A549 (cell line): Measurements from ENCODE around the gene EEFSEC. TPM values are rescaled to one million over a fixed set of nuclear protein-coding genes. Genes with fewer than 3 reads are reported as not detected.
A peak's percentile ranks its signal among the peaks of the same experiment; 100 is the strongest.

Source experiments
- ATAC-seq, 2 experiments: fragments of 200-7000 bp in 1 of 2; fragments of >200 bp in 1 of 2; cut with Nextera tagmentation in 1 of 2; cut with Tn5 transposase in 1 of 2; 3 replicates each; pipeline versions ENCODE4 v1.8.0 to v1.9.1; 2018 to 2020; ENCODE audit warnings: mild to moderate bottlenecking in 1 of 2, moderate library complexity in 1 of 2
- CTCF ChIA-PET: fragments of 300-600 bp; sonication (Branson Sonifier 250); formaldehyde crosslinking; extraction: SDS; loops from one replicate; lab custom pipeline; 2021; ENCODE audit warnings: antibody characterized with exemption, inconsistent platforms; lab: Yijun Ruan, JAX
- POLR2A ChIA-PET: fragments of 350-600 bp; formaldehyde crosslinking; extraction: SDS; loops from one replicate; lab custom pipeline; 2021; ENCODE audit warnings: antibody characterized with exemption, inconsistent platforms; lab: Yijun Ruan, JAX
- DNase-seq, 2 experiments: peaks; one replicate each; pipeline versions ENCODE4 v3.0.0 to v3.0.0-alpha.2; 2011 to 2016; ENCODE audit warnings: low read depth in 1 of 2, low spot score in 1 of 2
- FAIRE-seq: peaks from 2 replicates; lab custom pipeline; 2011; peaks lifted over from hg19 to GRCh38; lab: Jason Lieb, UNC
- H3K27ac ChIP-seq, 2 experiments: fragments of >200 bp; sonication (Bioruptor Twin); formaldehyde crosslinking; 3 replicates each; pipeline ENCODE4 v1.5.1; 2016 to 2017
- H3K4me1 ChIP-seq: fragments of >200 bp; sonication (Bioruptor Twin); formaldehyde crosslinking; 3 replicates; pipeline ENCODE4 v1.6.1; 2016
- H3K4me2 ChIP-seq: fragments of >200 bp; sonication (Bioruptor Twin); formaldehyde crosslinking; 3 replicates; pipeline ENCODE4 v1.6.1; 2016
- H3K4me3 ChIP-seq: fragments of >200 bp; sonication (Bioruptor Twin); formaldehyde crosslinking; 3 replicates; pipeline ENCODE4 v1.5.1; 2016
- H3K9me3 ChIP-seq: fragments of >200 bp; sonication (Bioruptor Twin); formaldehyde crosslinking; 3 replicates; pipeline ENCODE4 v1.6.1; 2016
- BCL3 ChIP-seq: fragments of >200 bp; sonication (Bioruptor Twin); formaldehyde crosslinking; IDR thresholded peaks from 3 replicates; pipeline ENCODE4 v1.6.1; 2016
- EHMT2 ChIP-seq: fragments of 200-600 bp; sonication (generic); IDR thresholded peaks from 2 replicates; pipeline ENCODE4 v1.6.1; 2016; ENCODE audit warnings: antibody characterized with exemption, low read depth, mild to moderate bottlenecking, moderate library complexity
- ELK1 ChIP-seq: fragments of 150-350 bp; IDR thresholded peaks from 2 replicates; pipeline ENCODE4 v1.6.1; 2014; ENCODE audit warnings: low read depth, mild to moderate bottlenecking, low read length
- EP300 ChIP-seq, 2 experiments: fragments of >200 bp; sonication (Bioruptor Twin); formaldehyde crosslinking; IDR thresholded peaks; 2 replicates in 1 of 2; 3 replicates in 1 of 2; pipeline ENCODE4 v1.6.1; 2016 to 2017
- FOSL2 ChIP-seq, 2 experiments: fragments of 450-650 bp in 1 of 2; fragments of >200 bp in 1 of 2; sonication (Bioruptor Twin) in 1 of 2; formaldehyde crosslinking; IDR thresholded peaks; 2 replicates each; pipeline versions ENCODE4 v1.5.0 to v1.6.1; 2016 to 2020; ENCODE audit warnings: mild to moderate bottlenecking in 1 of 2, moderate library complexity in 1 of 2
- HDAC2 ChIP-seq: fragments of 200-600 bp; sonication (generic); IDR thresholded peaks from 2 replicates; pipeline ENCODE4 v1.6.1; 2016
- HMGXB4 ChIP-seq: fragments of 250-450 bp; sonication (Bioruptor Pico); IDR thresholded peaks from 2 replicates; pipeline ENCODE4 v1.5.0; 2021; ENCODE audit warnings: mild to moderate bottlenecking, moderate library complexity, borderline replicate concordance
- HOXA7 ChIP-seq: fragments of 250-450 bp; sonication (Bioruptor Pico); IDR thresholded peaks from 2 replicates; pipeline ENCODE4 v1.5.0; 2020; ENCODE audit warnings: mild to moderate bottlenecking, moderate library complexity
- HOXB5 ChIP-seq: fragments of 250-450 bp; sonication (Bioruptor Pico); IDR thresholded peaks from 2 replicates; pipeline ENCODE4 v1.5.0; 2020; ENCODE audit warnings: mild to moderate bottlenecking, moderate library complexity
- JUNB ChIP-seq: fragments of >200 bp; sonication (Bioruptor Twin); formaldehyde crosslinking; IDR thresholded peaks from 2 replicates; pipeline ENCODE4 v1.6.1; 2016
- MAFK ChIP-seq: fragments of 450-650 bp; IDR thresholded peaks from 2 replicates; pipeline ENCODE4 v1.6.1; 2014; ENCODE audit not compliant: partially characterized antibody
- NPAS2 ChIP-seq: fragments of 250-450 bp; sonication (Bioruptor Pico); IDR thresholded peaks from 2 replicates; pipeline ENCODE4 v1.8.0; 2022; ENCODE audit warnings: mild to moderate bottlenecking, moderate library complexity, borderline replicate concordance
- NR3C1 ChIP-seq: fragments of >200 bp; sonication (Bioruptor Twin); formaldehyde crosslinking; IDR thresholded peaks from 3 replicates; pipeline ENCODE4 v1.6.1; 2017
- PBX3 ChIP-seq: IDR thresholded peaks from 2 replicates; pipeline ENCODE4 v1.6.1; 2012
- POLR2AphosphoS2 ChIP-seq: conservative IDR thresholded peaks from 2 replicates; pipeline ENCODE4 v1.6.1; 2012; ENCODE audit warnings: low read length, improper control_type of control experiment, inconsistent platforms
- REST ChIP-seq: fragments of 200-600 bp; sonication (generic); IDR thresholded peaks from 2 replicates; pipeline ENCODE4 v1.6.1; 2016; ENCODE audit warnings: antibody characterized with exemption, mild to moderate bottlenecking, moderate library complexity
- RFX5 ChIP-seq: fragments of 450-650 bp; IDR thresholded peaks from 2 replicates; pipeline ENCODE4 v1.7.1; 2014; ENCODE audit warnings: antibody characterized with exemption, mild to moderate bottlenecking, moderate library complexity
- SMC3 ChIP-seq: fragments of >200 bp; sonication (Bioruptor Twin); formaldehyde crosslinking; IDR thresholded peaks from 3 replicates; pipeline ENCODE4 v1.6.1; 2018; ENCODE audit warnings: inconsistent platforms
- SREBF2 ChIP-seq: fragments of 450-650 bp; IDR thresholded peaks from 2 replicates; pipeline ENCODE4 v1.6.1; 2014; ENCODE audit warnings: mild to moderate bottlenecking, moderate library complexity
- WGBS: methylation state at CpG from one replicate; pipeline ENCODE4 v1.1.6; 2017; ENCODE audit errors: missing lambda C conversion rate; 5-methylcytosine and 5-hydroxymethylcytosine counted together
- polyA plus RNA-seq, 4 experiments: library from polyadenylated mRNA; depleted of rRNA in 3 of 4; stranded (reverse); fragments of >200 nt; fragmentation: RNase III in 1 of 4; extraction: RNeasy Plus Mini Kit Qiagen cat#74134 plus additional on column Dnase treatment in 1 of 4; gene quantifications; 2 replicates in 3 of 4; 3 replicates in 1 of 4; pipeline ENCODE4 v1.2.3, GENCODE V29; 2011 to 2017

The EEFSEC gene
- polyA plus RNA-seq, 2 of the 4 experiments (the other 2 are of a cell fraction): 6.9 to 7.3 TPM

GRCh38 chr3:128432971-128433836, 279.9 kb downstream of the EEFSEC start:
- ChIA-PET CTCF (interaction anchor here (1.4 kb wide), 1 partner anchor 66 kb away, joined by 4 read pairs; no protein-coding TSS in a partner anchor), POLR2A (interaction anchor here (0.6 kb wide), 1 partner anchor 167 kb away, joined by 3 read pairs; no protein-coding TSS in a partner anchor)
- TF ChIP-seq SREBF2: no peak
- TF ChIP-seq EHMT2: no peak
- TF ChIP-seq EP300 (IDR thresholded peaks at IDR 0.05): no peak
- TF ChIP-seq RFX5: no peak
- TF ChIP-seq MAFK: no peak
- no peak for TF ChIP-seq FOSL2 (IDR thresholded peaks at IDR 0.05)
- TF ChIP-seq FOSL2 (CRISPR knock-in tag; IDR thresholded peaks at IDR 0.05): no peak
- TF ChIP-seq ELK1: no peak
- TF ChIP-seq NR3C1: no peak
- TF ChIP-seq HOXB5: no peak
- no peak for TF ChIP-seq BCL3
- no peak for TF ChIP-seq HMGXB4 (CRISPR knock-in tag)
- TF ChIP-seq HOXA7 (CRISPR knock-in tag): no peak
- TF ChIP-seq NPAS2: no peak
- no peak for TF ChIP-seq HDAC2
- no peak for TF ChIP-seq PBX3
- 71% methylated on average over 6 of the region's 53 CpGs for WGBS
- FAIRE-seq: no peak
- Histone ChIP-seq H3K4me2 (peak overlapping the region; percentile 66), H3K27ac (peak overlapping the region in 1 of 2 experiments; percentile 67; a peak in 2 of 6 replicates), H3K9me3 (no peaks in the 10 kb centered on the region), H3K4me3 (peak overlapping the region; percentile 25; the same call in 1 of the 3 replicates), H3K4me1 (no peaks in the 10 kb centered on the region)
- no peak for DNase-seq
- ATAC-seq: no peak

GRCh38 chr3:128433837-128434165, 280.5 kb downstream of the EEFSEC start:
- ATAC-seq: no peak
- ChIA-PET CTCF (no interaction called here), POLR2A (interaction anchor here (0.6 kb wide), 1 partner anchor 167 kb away, joined by 3 read pairs; no protein-coding TSS in a partner anchor)
- H3K4me1 ChIP-seq: no peaks in the 10 kb centered on the region
- FAIRE-seq: no peak
- H3K4me3 ChIP-seq: no peak overlapping the region
- H3K4me2 ChIP-seq: no peak overlapping the region
- WGBS: 25% methylated on average over 2 of the region's 2 CpGs
- no peak for TF ChIP-seq HDAC2
- no peak for TF ChIP-seq NPAS2
- no peak for TF ChIP-seq NR3C1
- TF ChIP-seq POLR2AphosphoS2: no peak
- no peak for TF ChIP-seq SMC3
- TF ChIP-seq HMGXB4 (CRISPR knock-in tag): no peak
- TF ChIP-seq REST: no peak
- TF ChIP-seq JUNB: no peak
- H3K9me3 ChIP-seq: no peaks in the 10 kb centered on the region
- H3K27ac ChIP-seq: no peak overlapping the region
- no peak for DNase-seq
